Kidney (tissue), 14 donors: Measurements from ENCODE around the gene SCO2. TPM values are rescaled to one million over a fixed set of nuclear protein-coding genes. Genes with fewer than 3 reads are reported as not detected.

Source experiments
- DNase-seq, 5 donors: peaks; one replicate each; pipeline ENCODE4 v3.0.0-alpha.2; 2013 to 2020
- FAIRE-seq: peaks from 2 replicates; lab custom pipeline; 2012; peaks lifted over from hg19 to GRCh38; lab: Jason Lieb, UNC
- H3K27ac ChIP-seq, 2 donors: one replicate each; pipeline ENCODE4 v1.7.0; 2013; ENCODE audit warnings: low read depth in 2 of 2, low read length in 2 of 2, inconsistent platforms in 1 of 2
- H3K27me3 ChIP-seq: one replicate; pipeline ENCODE4 v1.7.1; 2013; ENCODE audit warnings: low read length, inconsistent platforms; ENCODE audit not compliant: control insufficient read depth, insufficient read depth
- H3K36me3 ChIP-seq, 3 donors: one replicate each; pipeline versions ENCODE4 v1.7.0 to v1.7.1; 2013; ENCODE audit warnings: low read length in 3 of 3, control low read depth in 1 of 3, inconsistent platforms in 1 of 3; ENCODE audit not compliant: insufficient read depth in 3 of 3, control insufficient read depth in 2 of 3
- H3K4me1 ChIP-seq, 3 donors: one replicate each; pipeline versions ENCODE4 v1.7.0 to v1.7.1; 2013; ENCODE audit warnings: low read length in 3 of 3, inconsistent platforms in 1 of 3, low read depth in 1 of 3; ENCODE audit not compliant: control insufficient read depth in 2 of 3, insufficient read depth in 2 of 3
- H3K4me3 ChIP-seq, 3 donors: one replicate each; pipeline versions ENCODE4 v1.7.0 to v1.8.1; 2013; ENCODE audit warnings: low read length in 3 of 3, control low read depth in 1 of 3, inconsistent platforms in 1 of 3
- H3K9ac ChIP-seq, 3 donors: one replicate each; pipeline versions ENCODE4 v1.7.0 to v1.7.1; 2013; ENCODE audit warnings: low read length in 3 of 3, control low read depth in 1 of 3, inconsistent platforms in 1 of 3
- H3K9me3 ChIP-seq, 3 donors: one replicate each; pipeline versions ENCODE4 v1.7.0 to v1.7.1; 2013; ENCODE audit warnings: low read length in 3 of 3, control low read depth in 1 of 3, inconsistent platforms in 1 of 3; ENCODE audit not compliant: control insufficient read depth in 2 of 3, insufficient read depth in 1 of 3
- CTCF ChIP-seq: IDR thresholded peaks from 3 replicates; pipeline ENCODE4 v1.5.1; 2012; ENCODE audit warnings: mild to moderate bottlenecking, moderate library complexity, borderline replicate concordance; ENCODE audit not compliant: insufficient read depth; ENCODE audit errors: extremely low read depth
- intact Hi-C: fragments of 100-400 bp; cut with DNase I; formaldehyde crosslinking; loops from one replicate; pipeline ENCODE4 v1.11.1; 2022
- polyA plus RNA-seq: library from polyadenylated mRNA; stranded (reverse); fragments of 350-450 nt; fragmentation: Illumina TruSeq; extraction: RNeasy Lipid Tissue Mini Kit (QIAGEN cat#74804); gene quantifications from one replicate; pipeline ENCODE4 v1.2.3, GENCODE V29; 2014; ENCODE audit warnings: low read depth, low replicate concordance; ENCODE audit not compliant: insufficient read depth
- total RNA-seq: library from RNA; stranded (reverse); fragmentation: NEBNext Ultra II Directional; extraction: Animal tissue kit (Norgen Biotek cat#: 25700); gene quantifications from one replicate; pipeline ENCODE4 v1.2.1, GENCODE V29; 2021
- donor health status: control.
- donor health status: control.
- donor health status: control.
- donor health status: control.
- donor health status: control.
- donor health status: DM: yes; HTN: yes; CAD: no.
- donor health status: Normal renal cell carcinoma (clear cell type).

Gene SCO2
- total and polyA plus RNA-seq, 2 donors from 2014 or later, result 1.1 to 4.1 TPM

DNA sequence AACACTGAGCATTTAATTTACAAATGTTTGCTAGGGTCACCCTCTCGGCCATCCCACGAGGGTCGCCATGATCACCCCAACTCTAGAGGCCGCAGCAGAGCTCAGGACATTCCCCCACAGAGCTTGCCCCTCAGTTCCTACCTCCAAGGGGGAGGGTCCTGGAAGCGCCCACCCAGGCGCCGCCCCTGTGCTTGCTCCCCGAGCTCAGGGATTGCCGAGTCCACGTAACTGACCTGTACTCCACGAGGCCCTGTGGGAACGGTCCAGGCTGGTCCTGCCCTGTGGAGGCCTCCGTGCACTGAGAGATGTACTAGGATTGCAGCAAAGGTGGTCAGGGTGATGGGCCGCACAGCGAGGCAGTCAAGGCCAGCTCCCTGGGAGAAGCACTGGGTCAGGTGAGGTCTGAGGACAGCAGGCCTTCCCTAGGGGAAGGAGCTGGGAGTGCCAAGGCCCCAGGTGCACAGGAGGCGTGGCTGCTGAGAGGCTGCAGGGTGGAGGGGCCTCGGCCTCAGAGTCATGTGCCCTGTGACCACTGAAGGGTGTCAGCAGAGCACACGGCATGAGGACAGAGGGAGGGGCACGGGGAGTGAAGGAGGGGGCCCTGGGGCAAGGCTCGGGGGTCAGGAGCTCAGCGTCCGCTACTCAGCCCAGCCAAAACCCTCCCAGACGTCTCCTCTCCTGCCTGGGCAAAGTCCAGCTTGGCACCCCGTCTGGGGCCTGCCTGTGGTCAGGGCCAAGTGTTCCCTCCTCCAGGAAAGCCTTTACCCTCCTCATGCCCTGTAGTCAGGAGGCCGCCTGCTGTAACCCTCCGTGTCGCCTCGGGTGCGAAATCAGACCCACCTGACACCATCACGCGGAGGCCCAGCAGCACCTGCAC lies 41.2 kb downstream of the SCO2 start:
- peak overlapping the region in 1 of 3 donors; percentile 34 for H3K9ac ChIP-seq
- no peaks in the 10 kb centered on the region for H3K36me3 ChIP-seq
- H3K27ac ChIP-seq, result peak overlapping the region; percentile 28 to 32
- H3K4me3 ChIP-seq, result peak overlapping the region in 2 of 3 donors; percentile 42 to 59
- no peak for TF ChIP-seq CTCF
- H3K9me3 ChIP-seq, result no peaks in the 10 kb centered on the region
- DNase-seq, result peak; percentile 61 to 80 (median 76)
- no peak for FAIRE-seq
- H3K27me3 ChIP-seq, result peaks cover 8% of the 10 kb centered on the region
- intact Hi-C loops, result no loop called here
- H3K4me1 ChIP-seq, result peaks cover 0 to 10% (median 0%) of the 10 kb centered on the region in 3 donors

DNA sequence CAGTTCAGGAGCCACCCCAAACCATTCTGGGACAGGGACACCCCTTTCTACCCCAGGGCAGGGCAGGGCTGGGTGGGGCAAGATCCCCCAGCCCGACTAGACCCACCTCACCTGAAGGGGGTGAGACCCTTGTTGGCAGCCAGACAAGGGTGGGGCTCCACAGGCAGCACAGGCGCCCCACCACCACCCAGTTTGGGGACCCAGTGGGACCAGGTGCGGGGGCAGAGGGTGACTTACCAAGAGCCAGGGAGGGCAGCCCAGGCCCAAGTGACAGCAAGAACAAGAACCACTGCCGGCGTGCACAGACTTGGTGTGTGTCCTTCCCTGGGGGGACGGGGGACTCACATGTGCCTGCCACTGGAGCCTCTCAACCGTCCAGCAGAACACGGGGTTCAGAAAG lies 41.8 kb downstream of the SCO2 start:
- no peak for DNase-seq
- H3K36me3 ChIP-seq, result no peaks in the 10 kb centered on the region
- peaks cover 8% of the 10 kb centered on the region for H3K27me3 ChIP-seq
- H3K4me3 ChIP-seq, result peak overlapping the region in 2 of 3 donors; percentile 42 to 59
- peaks cover 0 to 10% (median 0%) of the 10 kb centered on the region in 3 donors for H3K4me1 ChIP-seq
- FAIRE-seq, result no peak
- TF ChIP-seq CTCF, result no peak
- peak overlapping the region in 1 of 2 donors; percentile 32 for H3K27ac ChIP-seq
- intact Hi-C loops, result no loop called here
- H3K9ac ChIP-seq, result peak overlapping the region in 1 of 3 donors; percentile 34
- H3K9me3 ChIP-seq, result no peaks in the 10 kb centered on the region

GRCh38 chr22:50483106-50483505 lies 42.3 kb downstream of the SCO2 start:
- TF ChIP-seq CTCF, result no peak
- Histone ChIP-seq H3K4me3 (peak overlapping the region in 2 of 3 donors; percentile 4 to 59), H3K9me3 (no peaks in the 10 kb centered on the region), H3K9ac (peak overlapping the region in 1 of 3 donors; percentile 34), H3K27ac (peak overlapping the region in 1 of 2 donors; percentile 32), H3K27me3 (peaks cover 8% of the 10 kb centered on the region), H3K36me3 (no peaks in the 10 kb centered on the region), H3K4me1 (peaks cover 0 to 10% (median 0%) of the 10 kb centered on the region in 3 donors)
- no peak for DNase-seq
- no peak for FAIRE-seq
- intact Hi-C loops, result no loop called here
